ENCODE measurements around the gene CAMK2B.

The CAMK2B gene

DNA sequence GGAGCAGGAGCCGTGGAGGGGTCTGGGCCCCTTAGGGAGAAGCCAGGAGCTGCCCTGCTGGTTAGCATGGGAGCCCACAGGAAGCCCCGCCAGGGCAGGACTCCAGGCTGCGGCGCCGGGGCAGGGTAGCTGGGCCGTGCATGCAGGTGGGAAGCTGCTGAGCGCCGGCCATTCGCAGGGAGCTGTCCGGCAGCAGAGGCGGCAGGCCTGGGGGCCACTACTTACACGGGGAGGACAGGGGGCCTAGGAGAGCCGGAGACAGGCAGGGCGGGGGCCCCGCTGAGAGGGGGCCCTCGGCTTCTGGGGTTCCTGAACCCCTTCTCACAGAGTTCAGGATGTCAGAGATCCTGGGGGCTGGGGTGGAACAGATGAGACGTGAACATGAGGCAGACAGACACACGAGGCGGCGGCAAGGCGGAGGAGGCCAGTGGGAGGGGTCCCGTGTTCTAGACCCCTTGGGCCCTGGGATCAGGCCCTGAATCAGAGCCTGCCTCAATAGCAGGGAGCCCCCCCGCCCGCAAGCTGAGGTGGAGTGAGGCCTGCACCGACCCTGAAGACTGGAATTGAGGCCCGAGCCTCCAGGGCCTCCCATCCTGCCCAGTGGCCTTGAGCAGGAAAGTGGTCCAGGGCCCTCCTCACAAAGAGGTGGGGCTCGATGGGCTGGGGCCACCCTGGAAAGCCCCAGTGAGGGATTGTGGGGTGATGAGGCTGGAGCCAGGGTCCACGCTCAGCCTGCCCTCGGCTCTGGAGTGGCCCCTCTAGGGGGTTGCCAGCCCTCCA, 96.6 kb downstream of the CAMK2B start:
- no peak for DNase-seq (ENCODE audit: low read depth)

DNA sequence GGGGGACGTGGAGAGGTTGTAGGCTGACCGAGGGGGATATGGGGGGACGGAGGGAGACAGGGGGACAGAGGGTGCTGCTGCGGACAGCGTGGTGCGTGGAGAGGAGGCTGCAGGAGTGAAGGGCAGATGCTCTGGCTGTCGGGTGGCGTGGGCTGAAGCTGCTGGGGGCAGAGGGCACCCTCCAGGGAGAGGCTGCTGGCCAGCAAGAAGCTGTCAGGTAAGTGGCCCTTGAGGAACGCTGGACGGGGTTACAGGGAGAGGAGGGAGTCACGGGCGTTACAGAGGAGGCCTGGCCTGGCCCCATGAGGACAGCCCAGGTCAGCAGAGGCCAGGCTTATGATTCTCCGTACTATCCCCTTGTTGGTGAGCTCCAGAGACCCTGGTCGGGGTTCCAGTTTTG, 97.5 kb downstream of the CAMK2B start:
- no peak for DNase-seq (ENCODE audit: low read depth)

DNA sequence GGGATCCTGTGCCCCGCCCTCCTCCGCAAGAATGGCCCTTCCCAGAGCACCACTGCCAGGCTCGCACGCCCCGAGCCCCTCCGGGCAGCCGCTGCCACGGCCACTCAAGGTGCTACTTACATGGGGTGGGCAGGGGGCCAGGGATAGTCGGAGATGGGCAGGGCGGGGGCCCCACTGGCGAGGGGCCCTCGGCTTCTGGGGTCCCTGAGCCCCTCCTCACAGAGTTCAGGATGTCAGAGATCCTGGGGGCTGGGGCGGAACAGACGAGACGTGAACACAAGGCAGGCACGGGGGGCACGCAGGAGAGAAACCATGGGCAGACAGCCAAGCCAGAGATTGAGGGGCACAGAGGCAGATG, 99.0 kb downstream of the CAMK2B start:
- DNase-seq (ENCODE audit: low read depth) = no peak

DNA sequence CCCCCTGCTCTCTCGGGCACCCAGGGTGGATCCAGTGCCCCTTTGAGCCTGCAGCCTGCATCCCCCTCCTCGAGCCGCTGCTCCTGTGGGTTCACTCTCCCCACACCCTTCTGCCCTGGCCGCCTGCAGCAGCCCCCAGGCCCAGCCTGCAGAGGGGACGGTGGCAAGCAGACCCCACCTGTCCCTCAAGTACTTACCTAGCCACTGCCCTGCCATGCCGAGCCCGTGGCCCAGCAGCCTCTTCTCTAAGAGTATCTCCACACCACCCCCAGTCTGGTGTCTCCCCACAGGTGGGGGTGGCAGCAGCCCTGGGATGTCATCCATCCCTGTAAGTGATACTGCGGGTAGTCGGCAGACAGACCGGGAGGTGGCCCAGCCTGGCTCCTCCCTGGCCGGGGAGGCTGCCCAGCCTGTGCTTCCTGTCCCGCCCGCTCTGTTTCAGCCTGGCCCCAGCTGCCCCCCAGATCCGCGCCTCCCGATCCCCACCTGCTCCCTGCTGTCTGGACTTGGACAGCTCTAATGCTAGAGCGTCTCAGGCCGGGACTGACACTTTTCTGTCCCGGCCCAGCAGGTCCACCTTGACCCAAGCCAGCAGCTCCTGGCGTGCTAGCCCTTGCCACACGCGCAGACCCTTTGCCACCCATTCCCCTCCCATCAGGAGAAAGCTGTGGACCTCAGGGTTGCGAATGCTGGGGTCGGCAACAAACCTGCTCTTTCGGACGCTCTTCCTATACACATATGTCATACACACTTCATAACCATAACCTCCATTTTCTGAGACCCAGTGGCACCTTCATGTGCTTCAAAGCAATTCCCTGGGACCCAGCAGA, 99.6 kb downstream of the CAMK2B start:
- no peak for DNase-seq (ENCODE audit: low read depth)

DNA sequence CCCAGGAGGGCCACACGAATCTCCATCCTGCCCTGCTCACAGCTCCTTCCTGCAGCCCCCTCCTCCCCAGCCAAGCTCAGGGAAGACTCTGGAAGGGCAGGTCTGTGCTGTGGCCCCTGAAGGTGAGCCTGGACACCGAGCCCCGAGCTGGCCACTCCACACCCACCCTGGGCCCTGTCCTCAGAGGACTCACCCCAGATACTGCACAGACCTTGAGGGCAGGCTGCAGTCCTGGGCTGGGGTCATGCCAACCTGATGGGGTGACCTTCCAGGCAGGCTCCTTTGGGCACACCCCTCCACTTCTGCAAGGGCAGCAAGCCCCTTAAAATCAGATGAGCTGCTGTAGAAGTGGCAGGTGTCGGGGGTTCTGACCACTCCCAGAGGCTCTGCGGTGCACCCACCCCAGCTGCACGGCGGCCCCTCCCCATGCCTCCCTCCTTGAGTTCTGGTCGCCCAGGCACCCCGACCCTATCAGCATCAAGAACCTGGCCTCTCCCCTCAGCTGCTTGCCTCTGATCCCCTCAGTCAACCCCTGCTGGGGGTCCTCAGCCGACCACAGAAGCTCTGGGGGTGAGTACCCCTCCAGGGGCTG, 100.3 kb downstream of the CAMK2B start:
- DNase-seq (ENCODE audit: low read depth) = no peak

DNA sequence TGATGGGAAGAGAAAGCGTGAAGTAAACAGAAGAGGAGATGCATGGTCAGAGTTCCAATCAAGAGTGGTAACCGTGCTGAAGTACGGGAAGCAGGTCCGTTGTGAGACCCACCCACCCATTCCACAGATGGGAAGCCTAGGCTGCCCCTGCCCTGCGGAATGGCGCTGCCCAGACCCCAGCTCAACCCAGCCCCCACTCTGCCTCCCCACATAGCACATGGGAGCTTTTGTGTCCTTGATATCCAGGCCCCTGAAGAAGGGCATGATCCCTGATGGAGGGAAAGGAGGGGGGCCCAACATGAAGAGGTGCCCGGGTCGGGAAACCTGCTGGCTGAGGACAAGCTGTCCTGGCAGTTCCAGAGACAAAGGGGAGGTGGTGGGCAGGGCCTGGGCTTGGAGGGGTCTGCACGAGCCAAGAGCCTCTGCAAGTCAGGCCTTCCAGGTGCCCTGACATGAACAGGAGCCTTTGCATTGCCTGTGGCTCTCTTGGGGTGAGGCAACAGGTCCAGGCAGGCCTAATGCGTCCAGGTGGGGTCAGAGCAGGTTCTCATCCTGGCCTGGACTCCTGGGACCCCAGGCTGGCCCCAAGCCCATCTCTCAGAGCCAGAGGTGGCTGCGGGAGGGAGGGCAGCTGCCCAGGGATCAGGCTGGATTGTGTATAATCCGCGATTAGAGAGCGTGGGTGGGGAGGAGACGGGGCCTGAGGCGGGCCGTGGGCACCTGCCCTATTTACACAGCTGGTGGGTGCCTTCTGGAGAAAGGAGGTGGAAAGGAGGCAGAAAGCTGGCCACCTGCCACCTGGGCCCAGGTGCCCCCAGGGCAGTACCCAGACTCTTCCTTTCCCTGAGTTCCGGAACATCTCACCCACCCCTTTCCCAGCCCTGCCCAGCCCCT, 101.1 kb downstream of the CAMK2B start:
- no peak for DNase-seq (ENCODE audit: low read depth)

DNA sequence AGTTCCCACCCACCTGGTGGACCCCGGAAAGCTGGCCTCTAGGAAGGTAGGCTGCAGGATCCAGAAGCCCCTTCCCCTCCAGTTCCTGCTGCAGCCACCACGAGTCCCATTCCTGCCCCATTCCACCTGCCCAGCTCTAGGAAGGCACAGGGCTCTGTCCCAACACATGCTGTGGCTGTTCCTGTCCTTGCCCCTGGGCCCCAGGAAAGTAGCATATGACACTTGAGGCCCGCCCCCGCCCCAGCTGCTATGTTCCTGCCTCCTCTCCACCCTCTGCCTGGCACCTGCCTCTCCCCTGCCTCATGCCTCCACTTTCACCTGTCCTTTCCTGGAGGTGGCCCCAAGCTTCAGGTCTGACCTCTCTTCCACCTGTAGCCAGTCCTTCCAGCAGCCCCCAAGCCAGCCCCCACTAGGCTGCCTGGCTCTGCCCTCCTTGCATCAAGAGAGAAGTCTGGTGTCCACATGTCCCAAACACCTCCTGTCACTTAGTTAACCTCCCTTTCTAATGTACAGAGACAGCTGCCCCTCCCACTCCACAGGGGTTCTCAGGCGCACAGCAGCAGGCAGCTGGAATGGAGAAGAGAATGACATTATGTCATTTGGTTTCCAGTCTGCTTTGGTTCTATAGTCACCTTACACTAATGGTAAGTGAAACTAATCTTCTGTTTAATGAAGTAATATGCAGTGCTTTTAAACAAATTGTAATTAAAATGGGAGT, 101.9 kb downstream of the CAMK2B start:
- no peak for DNase-seq (ENCODE audit: low read depth)

DNA sequence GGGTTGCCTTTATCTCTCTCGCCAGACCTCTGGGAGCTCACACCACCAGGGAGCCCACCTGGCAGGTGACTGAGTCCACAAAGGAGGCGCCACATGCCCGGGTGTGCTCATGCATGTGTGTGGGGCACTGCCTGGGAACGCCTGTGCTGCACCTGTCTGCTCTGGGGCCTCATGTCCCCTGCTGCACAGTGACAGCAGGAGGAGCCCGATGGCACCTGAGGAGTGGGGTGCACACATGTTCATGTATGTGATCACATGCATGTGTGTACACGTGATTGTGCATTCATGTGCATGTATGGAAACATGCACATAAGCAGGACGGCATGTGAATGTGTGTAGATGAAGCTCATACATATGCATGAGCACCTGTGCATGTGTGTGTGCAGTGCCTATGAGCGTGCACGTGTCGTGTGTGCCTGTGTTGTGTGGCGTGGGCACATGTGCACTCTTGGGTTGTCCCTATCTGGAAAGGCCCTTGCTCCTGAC, 102.6 kb downstream of the CAMK2B start:
- DNase-seq (ENCODE audit: low read depth) = no peak

DNA sequence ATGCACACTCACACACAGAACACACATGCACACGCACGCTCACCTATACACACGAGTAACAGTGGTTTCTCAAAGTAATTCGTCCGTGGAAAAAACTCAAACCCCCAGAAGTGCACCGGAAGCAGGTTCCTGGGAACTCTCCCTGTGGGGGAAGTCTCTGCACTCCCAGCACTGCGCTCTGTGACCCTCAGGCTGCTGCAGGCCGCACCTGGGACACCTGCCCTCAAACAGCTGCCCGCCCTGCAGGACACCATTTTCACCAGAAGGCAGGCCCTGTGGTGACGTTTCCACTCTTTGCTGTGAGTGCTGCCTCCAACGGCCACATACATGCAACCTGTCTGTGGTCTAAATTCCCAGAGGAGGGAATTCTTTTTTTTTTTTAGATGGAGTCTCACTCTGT, 103.3 kb downstream of the CAMK2B start:
- DNase-seq (ENCODE audit: low read depth) = no peak

DNA sequence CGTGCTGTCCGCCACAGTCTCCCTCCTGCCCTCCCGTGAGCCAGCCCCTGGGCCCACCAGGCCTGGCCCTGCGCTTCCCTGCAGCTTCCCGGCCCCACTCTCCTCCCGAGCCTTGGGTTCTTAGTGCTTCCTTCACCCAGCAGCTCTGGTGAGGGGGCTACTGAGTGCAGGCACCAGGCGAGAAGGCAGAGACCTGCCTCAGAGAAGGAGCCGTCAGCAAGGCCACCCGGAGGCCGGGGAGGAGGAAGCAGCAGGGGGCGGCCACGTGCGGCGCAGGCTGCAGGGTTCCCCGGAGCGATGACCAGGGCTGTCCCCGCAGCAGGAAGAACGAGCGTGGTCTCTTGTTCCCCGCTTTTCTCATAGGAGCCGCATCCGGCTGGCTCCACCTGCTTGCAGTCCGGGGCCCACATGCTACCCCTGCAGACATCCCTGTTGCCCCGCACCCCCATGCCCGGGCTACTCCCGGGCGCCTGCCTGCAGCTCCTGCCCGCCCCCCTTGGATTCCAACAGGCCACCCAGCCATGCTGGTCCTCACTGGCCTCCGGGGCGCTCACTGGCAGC, 104.1 kb downstream of the CAMK2B start:
- no peak for DNase-seq (ENCODE audit: low read depth)

DNA sequence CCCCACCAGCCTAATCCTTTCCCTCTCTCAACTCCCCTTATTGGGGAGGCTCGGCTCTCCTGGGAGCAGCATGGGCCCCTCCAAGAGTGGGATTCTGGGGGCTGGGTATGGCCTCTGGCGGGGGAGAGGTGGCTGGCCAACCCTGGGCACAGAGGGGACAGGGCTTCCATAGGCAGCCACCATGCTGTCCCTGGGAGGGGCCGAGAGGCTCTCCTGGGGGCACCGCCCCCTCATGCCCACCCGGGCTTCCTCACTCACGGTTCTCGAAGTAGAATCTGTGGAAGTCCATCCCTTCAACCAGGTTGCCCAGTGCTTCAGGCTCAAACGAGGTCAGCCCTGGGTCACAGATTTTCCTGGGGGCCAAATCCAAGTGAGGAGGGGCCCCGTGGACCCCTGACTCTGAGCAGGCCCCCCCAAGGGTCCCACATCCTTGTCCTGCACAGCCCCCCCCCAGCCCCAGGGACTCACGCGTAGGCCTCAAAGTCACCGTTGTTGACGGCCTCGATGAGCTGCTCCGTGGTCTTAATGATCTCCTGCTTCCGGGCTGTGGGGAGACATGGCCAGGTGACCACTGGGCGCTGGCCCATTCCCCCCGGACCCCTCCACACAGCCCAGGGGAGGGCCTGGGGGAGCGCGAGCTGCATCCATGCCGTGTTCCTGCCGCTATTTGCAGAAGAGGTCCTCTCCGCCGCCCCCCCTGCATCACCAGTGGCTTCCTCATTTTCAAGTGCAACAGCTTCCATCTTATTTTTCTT, 104.9 kb downstream of the CAMK2B start:
- DNase-seq (ENCODE audit: low read depth) = no peak

DNA sequence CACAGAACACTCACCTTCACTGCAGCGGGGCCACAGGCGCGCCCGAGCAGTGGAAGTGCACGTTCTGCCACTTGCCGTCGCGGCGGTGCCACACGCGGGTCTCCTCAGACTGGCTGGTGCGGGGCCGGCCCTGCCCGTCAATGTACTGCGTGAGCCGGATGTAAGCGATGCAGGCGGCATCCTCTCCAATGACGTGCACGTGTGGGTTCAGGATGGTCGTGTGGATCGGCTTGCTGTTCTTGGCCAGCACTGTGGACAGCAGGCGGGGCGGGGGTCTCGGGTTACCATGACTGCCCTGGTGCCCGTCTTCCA, 105.4 kb downstream of the CAMK2B start:
- no peak for DNase-seq (ENCODE audit: low read depth)

DNA sequence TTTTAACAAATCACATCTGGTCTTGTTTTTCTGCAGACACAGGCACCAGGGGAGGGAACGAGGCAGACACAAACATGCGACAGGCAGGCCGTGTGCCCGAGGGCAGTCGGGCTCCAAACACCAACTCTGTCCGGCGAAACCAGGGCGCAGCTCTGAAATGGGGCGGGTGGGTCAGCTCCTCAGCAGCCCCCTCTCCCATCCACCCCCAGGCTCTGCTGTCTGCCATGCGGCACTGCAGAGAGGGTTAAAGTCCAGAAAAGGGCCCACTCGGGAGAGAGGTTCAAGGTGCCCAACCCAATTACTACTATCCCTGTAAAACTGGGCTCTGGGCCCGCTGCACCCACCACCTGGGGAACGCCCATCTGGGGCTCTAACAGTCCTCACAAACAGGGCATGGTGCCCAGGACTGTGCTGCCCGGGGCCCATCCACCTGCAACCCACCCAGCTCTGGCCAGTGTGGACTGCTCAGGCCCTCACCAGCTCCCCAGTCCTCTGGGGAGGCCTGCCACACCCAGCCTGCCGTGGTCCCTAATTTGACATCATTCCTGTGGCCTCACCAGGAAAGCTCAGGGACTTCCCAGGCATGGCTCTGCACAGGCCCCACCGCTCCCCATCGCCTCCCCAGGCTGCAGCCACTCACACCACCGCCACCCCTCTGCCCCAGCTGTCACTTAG, 105.9 kb downstream of the CAMK2B start:
- DNase-seq (ENCODE audit: low read depth) = no peak

DNA sequence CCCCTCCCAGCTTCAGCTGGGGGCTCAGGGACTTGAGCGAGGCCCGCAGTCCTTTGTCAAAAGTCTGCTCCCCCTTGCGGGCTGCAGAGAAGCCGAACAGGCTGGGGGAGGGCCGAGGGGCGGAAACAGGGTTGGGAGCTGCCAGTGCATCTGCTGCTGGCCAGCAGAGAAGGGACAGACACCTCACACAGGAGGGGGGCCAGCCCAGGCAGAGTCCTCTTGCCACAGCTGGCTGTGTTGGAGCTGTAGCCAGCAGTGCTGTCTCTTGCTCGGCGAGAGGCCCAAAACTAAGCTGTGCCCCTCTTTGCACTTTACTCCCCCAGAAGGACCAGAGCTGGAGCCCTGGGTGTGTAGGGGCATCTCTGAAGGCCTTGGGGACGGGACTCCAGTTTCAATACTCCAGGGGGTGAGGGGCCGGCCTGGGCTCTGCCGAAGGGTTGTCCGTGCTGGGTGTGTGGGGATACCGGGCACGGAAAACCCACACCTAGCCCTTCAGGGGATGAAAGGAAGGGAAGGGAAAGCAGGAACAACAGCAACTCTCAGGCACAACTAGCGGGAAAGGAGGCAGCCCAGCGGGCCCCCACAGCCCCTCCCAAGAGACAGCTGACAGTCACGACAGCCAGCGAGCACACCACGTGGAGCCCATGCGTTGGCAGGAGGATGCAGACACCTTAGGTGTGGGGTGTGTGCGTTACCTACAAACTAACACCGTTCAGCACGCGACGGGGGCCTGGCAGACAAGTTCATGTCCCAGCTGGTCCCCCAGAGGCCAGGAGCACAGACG, 106.8 kb downstream of the CAMK2B start:
- no peak for DNase-seq (ENCODE audit: low read depth)

DNA sequence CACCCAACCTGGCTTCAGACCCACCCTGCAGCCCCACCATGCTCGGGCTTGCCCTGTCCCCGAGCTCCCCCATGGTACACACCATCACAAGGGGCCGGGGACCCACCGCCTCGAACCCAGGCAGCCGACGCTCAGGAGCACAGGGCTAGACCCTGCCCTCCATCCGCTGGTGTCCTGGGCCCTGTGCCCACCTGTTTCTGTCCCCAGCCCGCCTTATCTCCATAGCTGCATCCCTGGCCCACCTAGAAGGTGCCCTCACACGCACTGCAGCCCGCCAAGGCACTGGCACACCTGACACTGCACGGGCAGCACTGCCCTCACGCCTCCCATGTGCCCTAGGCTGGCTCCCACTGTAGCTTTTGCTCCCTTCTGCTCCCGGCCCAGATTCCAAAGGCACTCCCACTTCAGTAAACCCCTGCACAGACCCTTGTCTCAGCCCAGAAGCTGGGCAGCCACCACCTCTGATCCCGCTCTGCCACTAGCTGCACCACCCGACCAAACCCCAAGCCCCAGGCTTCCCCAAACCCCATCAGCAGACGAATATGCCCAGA, 107.5 kb downstream of the CAMK2B start:
- DNase-seq (ENCODE audit: low read depth) = no peak

DNA sequence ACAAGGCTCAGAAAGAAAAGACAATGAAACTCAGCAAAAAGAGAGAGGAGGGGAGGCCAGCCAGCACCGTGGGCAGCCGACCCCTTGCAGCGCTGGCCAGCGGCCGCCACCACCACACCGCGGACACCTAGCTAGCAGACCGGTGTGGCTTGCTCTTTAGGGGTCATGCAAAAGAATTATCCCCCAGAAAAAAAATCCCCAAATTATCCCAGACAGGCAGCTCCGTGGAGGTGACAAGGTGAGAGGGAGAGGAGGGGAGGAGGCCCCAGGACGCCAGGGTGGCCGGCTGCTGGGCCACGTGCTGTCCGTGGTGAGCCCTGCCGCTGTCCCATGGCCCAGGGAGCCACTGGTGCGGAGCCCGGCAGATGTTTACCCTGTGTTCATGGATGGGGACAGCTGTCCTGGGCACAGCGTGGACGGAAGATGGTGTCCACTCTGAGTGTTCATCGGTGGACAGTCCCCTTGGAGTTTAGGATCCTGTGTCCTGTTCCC, 108.1 kb downstream of the CAMK2B start:
- no peak for DNase-seq (ENCODE audit: low read depth)

DNA sequence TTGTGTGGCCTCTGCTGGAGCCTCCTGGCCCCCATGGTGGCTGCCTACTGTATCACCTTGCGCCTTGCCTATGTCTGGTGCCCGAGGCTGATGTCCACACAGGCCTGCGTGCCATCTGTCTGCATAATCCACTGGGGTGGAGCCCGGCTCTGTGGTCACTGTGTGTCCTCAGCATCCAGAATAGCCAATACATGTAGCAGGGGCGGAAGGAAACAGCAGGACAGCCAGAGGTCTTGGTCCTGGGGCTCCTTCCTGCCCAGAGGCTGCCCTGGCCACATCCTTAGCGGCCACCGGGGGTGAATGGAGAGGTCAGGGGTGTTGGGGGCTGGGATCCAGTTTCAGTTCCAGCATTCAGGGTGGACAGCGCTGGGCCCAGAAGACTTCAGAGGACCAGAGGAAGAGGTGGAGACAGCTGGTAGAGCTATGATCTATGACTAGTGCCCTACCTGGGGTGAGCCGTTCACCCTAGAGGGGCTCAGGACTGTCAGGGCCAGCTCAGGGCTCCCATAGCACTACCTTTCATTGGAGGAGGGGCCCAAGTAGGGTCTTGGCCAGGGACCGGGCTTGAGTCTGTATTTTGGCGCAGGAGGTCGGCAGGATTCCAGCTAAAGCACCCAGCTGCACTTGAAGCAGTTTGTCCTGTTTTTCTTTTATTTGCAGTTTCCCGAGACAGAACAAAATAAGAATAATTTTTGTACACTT, 108.7 kb downstream of the CAMK2B start:
- DNase-seq (ENCODE audit: low read depth) = no peak

DNA sequence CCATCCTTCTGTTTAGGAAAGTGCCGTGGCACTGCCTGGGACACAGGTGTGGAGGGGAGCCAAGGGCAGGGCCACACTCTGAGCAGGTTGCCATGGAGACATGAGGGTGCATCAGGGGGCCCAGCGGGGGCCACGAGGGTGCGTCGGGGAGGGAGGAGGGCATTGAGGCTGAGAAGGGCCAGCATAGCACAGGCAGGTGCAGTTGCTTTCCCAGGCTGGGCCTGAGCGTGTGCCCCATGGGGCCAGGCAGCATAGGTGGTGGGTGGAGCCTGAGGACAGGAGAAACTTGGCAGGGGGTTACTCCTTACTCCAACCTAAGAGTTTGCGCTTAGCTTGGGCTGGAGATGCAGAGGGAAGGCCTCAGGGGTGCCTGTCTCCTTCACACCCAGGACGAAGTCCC, 109.4 kb downstream of the CAMK2B start:
- DNase-seq (ENCODE audit: low read depth) = no peak
